Endothelial cell of hepatic sinusoid (primary cell): ENCODE measurements around the gene PKP3.

ENCODE experiments used
- in situ Hi-C: cut with HindIII; loops from 2 replicates; pipeline ENCODE4 v1.10.0; 2017; ENCODE audit warnings: low sequenced_read_pairs

The PKP3 gene

GRCh38 chr11:441418-442274 lies 47.6 kb downstream of the PKP3 start, which contains the start of gene ANO9:
Gene ANO9, minus strand, starts transcription at chr11:442011. Its CDS starts 85 bp downstream, at chr11:441926.
- in situ Hi-C loops = no loop called here

GRCh38 chr11:442611-443081 lies 48.6 kb downstream of the PKP3 start:
- in situ Hi-C loops = no loop called here

GRCh38 chr11:443542-444199 lies 49.7 kb downstream of the PKP3 start:
- in situ Hi-C loops = no loop called here

GRCh38 chr11:444396-445144 lies 50.6 kb downstream of the PKP3 start:
- in situ Hi-C loops = no loop called here

GRCh38 chr11:445765-446588 lies 52.0 kb downstream of the PKP3 start:
- in situ Hi-C loops = no loop called here

GRCh38 chr11:446891-447290 lies 52.9 kb downstream of the PKP3 start:
- in situ Hi-C loops = no loop called here

- in situ Hi-C loops = no loop called here
These were observed 54.1 kb downstream of the PKP3 start for GRCh38 chr11:447923-448731.

- in situ Hi-C loops = loop anchor here (5.0 to 10.0 kb wide), 4 partner anchors 63 to 198 kb away; no protein-coding TSS in a partner anchor
These were observed 56.1 kb downstream of the PKP3 start, which contains the start of gene PTDSS2 for GRCh38 chr11:449889-450808. Gene PTDSS2, plus strand, starts transcription at chr11:450279. Its CDS starts 177 bp downstream, at chr11:450456.

- in situ Hi-C loops = loop anchor here (5.0 to 10.0 kb wide), 4 partner anchors 64 to 199 kb away; no protein-coding TSS in a partner anchor
These were observed 56.9 kb downstream of the PKP3 start for GRCh38 chr11:450809-451451.

- in situ Hi-C loops = loop anchor here (5.0 to 10.0 kb wide), 4 partner anchors 64 to 199 kb away; no protein-coding TSS in a partner anchor
These were observed 57.7 kb downstream of the PKP3 start for GRCh38 chr11:451738-452137.

- in situ Hi-C loops = loop anchor here (5.0 to 10.0 kb wide), 4 partner anchors 65 to 200 kb away; no protein-coding TSS in a partner anchor
These were observed 58.3 kb downstream of the PKP3 start for GRCh38 chr11:452203-452744.

- in situ Hi-C loops = loop anchor here (5.0 to 10.0 kb wide), 4 partner anchors 64 to 201 kb away; no protein-coding TSS in a partner anchor
These were observed 59.0 kb downstream of the PKP3 start for GRCh38 chr11:452916-453527.

GRCh38 chr11:453564-453963 lies 59.6 kb downstream of the PKP3 start:
- in situ Hi-C loops = loop anchor here (5.0 to 10.0 kb wide), 4 partner anchors 64 to 201 kb away; no protein-coding TSS in a partner anchor

GRCh38 chr11:454043-454442 lies 60.0 kb downstream of the PKP3 start:
- in situ Hi-C loops = loop anchor here (5.0 to 10.0 kb wide), 4 partner anchors 63 to 202 kb away; no protein-coding TSS in a partner anchor
